HG03439 (cell line): ENCODE results near the gene HCRTR2.
"Not testable (repeated sequence)": the region's sequence is repeated elsewhere in the genome, so short reads cannot be mapped to it uniquely, and the experiment has no call there.

Source experiments
- ATAC-seq: cut with Tn5 transposase; IDR thresholded peaks from one replicate; pipeline ENCODE4 v1.9.1; 2021; ENCODE audit warnings: mild to moderate bottlenecking, moderate library complexity; ENCODE audit not compliant: unreplicated experiment

The HCRTR2 gene

DNA sequence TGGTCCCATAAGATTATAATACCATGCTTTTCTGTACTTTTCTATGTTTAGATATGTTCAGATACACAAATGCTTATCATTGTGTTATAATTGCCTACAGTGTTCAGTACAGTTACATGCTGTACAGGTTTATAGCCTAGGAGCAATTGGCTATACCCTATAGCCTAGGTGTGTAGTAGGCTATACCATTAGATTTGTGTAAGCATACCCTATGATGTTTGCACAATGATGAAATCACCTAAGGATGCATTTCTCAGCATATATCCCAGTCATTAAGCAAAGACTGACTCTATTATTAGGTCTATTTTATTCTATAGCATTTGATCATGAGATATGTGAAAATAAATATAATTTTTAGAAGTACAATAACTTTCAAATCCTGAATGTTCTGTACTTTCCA, 36.6 kb downstream of the HCRTR2 start:
- ATAC-seq: no peak

GRCh38 chr6:55212156-55212555, 37.8 kb downstream of the HCRTR2 start:
- ATAC-seq: no peak

DNA sequence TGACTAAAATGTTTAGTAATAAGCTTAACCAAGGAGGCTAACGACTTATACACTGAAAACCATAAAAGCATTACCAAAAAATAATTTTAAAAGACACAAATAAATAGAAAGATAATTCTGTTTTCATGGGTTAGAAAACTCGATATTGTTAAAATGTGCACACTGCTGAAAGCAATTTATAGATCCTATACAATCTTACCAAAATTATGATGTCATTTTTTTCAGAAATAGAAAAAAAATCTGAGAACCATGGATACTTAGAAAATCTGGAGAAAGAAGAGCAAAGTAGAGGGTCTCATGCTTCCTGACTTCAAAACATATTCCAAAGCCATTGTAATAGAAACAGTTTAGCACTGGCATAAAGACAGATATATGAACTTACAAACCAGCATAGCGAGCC, 46.6 kb downstream of the HCRTR2 start:
- ATAC-seq: no peak

DNA sequence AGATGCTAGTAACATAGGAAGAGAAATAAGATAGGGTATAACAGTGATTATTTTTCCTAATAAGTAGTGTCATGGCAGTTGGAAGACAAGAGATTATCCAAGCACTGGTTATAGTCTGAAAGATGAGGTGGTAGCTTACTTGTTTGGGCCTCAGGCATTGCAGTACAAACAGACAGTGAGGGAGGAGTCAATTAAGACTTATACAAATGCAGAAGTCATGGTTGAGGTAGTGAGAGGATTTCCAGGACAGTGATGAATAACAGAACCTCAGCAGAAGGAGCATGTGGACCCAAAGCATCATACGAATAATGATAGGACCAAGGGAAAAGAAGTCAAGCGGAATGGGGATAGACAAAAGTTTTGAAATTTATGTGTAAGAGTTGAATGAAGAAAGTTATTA, 53.5 kb downstream of the HCRTR2 start:
- ATAC-seq: no peak

DNA sequence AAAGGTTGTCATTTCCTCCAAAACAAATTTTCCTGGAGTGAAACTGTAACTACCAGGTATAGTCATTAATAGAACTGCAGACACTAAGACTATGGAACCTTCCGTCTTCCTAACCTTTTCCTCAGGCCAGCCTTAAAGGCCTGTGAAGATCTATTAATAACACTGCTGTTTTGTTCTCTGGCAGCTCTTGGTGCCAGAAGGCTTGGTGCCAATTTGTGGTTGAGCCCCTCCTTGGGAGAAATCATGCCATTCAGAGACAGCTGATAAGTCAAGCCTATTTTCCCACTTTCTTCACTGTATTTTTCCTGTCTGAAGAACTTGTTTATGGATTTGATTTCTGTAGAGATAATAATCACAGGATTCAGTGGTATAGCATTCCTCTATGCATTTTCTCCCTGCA, 64.8 kb downstream of the HCRTR2 start:
- no peak for ATAC-seq

DNA sequence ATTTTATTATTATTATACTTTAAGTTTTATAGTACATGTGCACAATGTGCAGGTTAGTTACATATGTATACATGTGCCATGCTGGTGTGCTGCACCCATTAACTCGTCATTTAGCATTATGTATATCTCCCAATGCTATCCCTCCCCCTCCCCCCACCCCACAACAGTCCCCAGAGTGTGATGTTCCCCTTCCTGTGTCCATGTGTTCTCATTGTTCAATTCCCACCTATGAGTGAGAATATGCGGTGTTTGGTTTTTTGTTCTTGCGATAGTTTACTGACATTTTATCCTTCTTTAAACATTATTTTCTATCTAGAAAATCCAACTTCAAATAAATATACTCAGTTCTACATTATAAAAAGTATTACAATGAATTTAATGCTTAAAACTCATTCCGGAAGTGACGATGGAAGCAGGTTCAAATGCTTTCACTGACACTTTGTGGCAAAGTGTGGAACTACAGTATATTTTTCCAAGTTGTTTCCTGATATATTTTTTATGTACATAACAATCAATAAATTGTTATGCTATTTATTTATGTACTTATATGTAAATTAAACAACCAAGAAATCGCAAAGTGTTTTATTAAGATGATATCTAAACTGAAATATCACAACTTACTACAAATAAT, 66.8 kb downstream of the HCRTR2 start:
- not testable (repeated sequence) for ATAC-seq

GRCh38 chr6:55250400-55250799, 76.1 kb downstream of the HCRTR2 start:
- no peak for ATAC-seq

DNA sequence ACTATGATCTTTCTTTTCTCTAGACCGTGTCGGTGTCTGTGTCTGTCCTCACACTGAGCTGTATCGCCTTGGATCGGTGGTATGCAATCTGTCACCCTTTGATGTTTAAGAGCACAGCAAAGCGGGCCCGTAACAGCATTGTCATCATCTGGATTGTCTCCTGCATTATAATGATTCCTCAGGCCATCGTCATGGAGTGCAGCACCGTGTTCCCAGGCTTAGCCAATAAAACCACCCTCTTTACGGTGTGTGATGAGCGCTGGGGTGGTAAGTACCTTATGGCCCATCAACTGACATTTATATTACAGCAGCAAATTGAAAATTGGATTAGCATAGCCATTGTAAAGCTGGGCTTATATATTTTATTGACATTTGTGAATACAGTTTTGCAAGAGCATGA, 80.8 kb downstream of the HCRTR2 start:
- no peak for ATAC-seq

- ATAC-seq: no peak
Measured at GRCh38 chr6:55260181-55260580, 85.9 kb downstream of the HCRTR2 start.

DNA sequence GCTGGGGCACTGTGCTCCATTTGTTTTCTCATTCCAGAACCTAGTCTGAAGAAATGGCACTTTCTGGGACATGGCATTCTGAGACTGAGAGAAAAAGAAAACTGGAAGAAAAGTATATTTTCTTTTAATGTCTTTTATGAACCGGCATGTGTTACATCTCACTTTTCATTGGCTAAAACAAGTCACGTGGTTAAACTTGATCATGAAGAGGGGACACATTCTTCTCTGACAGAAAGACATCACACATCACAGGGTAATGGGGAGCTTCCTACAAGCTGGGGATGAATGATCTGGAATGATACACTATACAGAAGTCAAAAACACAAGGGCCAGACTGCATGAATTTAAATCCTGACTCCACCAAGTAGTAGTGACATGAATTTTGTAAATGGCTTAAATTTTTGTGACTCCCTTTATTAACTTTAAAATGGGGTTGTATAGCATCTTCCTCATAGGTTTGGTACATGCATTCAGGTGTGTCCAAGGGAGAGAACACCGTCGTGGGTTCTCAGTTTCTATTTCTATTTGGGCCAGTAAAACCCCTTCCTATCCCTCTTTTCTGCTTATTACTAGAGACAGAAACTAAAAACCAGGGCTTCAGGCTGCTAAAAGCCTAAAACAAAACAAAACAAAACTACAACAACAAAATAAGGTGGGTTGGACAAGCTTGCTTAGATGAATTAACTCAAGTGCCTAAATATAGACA, 91.2 kb downstream of the HCRTR2 start:
- ATAC-seq: no peak

GRCh38 chr6:55266896-55267295, 92.6 kb downstream of the HCRTR2 start:
- ATAC-seq: no peak

DNA sequence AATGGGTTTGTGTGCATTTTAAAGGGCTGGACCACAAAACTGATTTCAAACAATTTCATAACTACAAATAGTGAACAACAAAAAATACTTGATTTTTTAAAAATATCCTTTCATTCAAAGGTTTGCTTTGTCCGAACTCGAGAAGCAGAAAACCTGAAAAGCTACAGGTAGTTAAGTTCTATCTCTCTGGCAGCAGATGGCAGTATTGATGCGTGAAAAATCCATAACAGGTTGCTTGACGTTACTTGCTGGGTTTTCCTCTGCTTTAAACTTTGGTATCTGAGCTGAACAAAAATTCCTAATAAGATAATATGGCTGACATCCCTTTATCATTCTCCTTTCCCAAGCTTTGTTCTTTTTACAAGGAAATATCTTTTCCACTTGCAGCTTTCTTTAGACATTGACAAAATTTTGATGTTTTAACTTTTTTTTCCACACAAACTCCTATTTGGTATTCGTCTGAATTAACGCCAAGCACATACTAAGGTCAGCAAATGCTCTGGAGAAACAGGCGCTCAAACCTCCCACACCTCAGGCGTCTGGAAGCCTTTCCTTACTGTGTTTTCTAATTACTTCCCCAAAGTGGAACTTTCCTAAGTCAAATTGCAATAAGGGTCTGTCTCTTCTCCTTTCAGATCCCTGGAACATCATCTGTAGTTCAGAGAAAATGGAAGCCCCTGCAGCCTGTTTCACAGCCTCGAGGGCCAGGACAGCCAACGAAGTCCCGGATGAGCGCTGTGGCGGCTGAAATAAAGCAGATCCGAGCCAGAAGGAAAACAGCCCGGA, 102.6 kb downstream of the HCRTR2 start:
- peak; percentile 85 for ATAC-seq

DNA sequence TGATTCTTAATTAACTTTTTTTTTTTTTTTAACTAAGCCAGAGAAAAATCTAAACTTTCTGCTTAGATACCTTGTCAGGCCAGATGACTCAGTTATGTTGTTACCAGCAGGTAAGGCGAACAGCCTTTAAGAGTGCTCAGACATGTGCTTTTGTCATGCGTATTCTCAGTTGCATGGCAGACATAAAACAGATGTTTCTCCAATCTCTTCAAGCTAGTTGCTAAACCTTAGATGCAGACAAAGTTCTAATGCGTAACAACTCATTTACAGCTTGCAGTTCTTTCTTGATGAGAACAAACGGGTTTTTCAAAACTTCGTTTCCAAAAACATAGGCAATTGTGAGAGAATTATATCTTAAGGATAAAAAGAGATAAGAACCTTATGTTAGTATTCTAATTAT, 103.3 kb downstream of the HCRTR2 start:
- ATAC-seq: no peak

DNA sequence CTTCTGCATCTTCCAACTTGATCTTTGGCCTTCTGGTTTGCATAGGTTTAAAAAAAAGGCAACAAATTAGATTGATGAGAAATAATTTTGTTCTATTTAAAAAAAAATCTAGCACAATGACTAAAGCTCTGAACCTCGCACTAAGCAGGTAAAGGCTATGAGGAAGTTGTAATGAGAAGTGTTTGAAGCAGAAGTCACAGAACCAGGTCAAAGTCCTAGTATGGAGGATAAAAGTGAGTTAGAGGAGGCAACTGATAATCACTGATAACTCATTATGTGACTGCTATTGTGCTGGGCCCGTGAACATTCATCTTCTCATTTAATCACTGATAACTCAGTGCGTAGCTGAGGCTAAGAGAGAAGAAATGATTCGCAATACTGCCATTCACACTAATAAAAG, 106.9 kb downstream of the HCRTR2 start:
- ATAC-seq: no peak

- no peak for ATAC-seq
Measured at GRCh38 chr6:55282115-55282514, 107.8 kb downstream of the HCRTR2 start.

DNA sequence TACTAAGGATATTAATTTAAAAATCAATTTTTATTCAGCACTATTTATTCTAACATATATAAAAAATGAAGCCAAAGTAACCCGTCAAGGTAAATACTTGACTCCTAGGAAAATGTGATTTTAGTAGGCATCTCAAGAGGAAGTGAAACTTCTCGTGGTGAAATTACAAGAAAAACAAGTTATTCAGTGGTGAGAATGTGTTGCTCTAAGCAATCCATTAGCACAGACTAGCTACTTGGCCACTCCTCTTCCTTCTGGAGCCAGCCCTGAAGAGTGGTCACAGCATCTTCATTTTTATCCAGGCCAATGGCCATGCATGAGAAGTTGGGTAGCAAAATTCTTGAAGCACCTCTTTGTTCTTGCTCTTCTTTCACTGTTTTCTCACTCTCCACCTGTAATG, 112.5 kb downstream of the HCRTR2 start:
- no peak for ATAC-seq

GRCh38 chr6:55290736-55291135, 116.4 kb downstream of the HCRTR2 start:
- no peak for ATAC-seq

GRCh38 chr6:55293116-55293515, 118.8 kb downstream of the HCRTR2 start:
- no peak for ATAC-seq

DNA sequence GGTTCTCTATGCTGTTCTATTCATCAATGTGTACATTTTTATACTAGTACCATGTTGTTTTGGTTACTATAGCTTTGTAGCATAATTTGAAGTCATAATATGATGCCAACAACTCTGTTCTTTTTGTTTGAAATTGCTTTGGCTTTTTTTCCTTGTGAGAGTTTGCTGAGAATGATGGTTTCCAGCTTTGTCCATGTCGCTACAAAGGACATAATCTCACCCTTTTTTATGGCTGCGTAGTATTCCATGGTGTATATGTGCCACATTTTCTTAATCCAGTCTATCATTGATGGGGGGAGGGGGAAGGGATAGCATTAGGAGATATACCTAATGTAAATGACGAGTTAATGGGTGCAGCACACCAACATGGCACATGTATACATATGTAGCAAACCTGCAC, 122.9 kb downstream of the HCRTR2 start:
- not testable (repeated sequence) for ATAC-seq

- ATAC-seq: no peak
Measured at GRCh38 chr6:55299286-55299985, 125.1 kb downstream of the HCRTR2 start.

DNA sequence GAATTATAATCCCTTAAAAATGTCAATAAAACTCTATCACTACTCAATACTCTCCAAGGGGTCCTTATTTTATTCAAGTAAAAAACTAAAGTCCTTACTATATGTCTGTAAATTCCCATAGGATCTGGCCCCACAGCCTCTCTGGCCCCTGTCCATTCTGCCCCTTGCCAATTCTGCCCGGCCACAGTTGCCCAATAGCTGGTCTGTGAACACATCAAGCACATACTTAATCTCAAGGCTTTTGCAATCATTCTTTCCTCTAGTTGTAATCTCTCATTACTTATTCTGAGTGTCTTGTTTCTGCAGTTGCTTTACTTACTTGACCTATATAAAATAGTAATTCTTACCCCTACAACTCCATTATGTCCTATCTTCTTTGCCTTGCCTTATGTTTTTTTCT, 130.4 kb downstream of the HCRTR2 start:
- ATAC-seq: no peak
